Endothelial cell of umbilical vein (primary cell): ENCODE results near the gene BDH1. TPM values are rescaled to one million over a fixed set of nuclear protein-coding genes. Genes with fewer than 3 reads are reported as not detected.

Experiments
- BruUV-seq: library from RNA; stranded (reverse); fragments of 400-500 nt; replicated peaks from 2 replicates; lab custom pipeline; 2021; lab: Mats Ljungman, UMichigan
- CTCF ChIA-PET: fragments of 300-600, 350-600 bp; sonication (Branson Sonifier 250); formaldehyde crosslinking; loops from one replicate; lab custom pipeline; 2021; ENCODE audit warnings: antibody characterized with exemption, inconsistent platforms; lab: Charles Lee
- POLR2A ChIA-PET: fragments of 300-600, 350-600 bp; sonication (Branson Sonifier 250); formaldehyde crosslinking; loops from one replicate; lab custom pipeline; 2021; ENCODE audit warnings: antibody characterized with exemption, inconsistent platforms; lab: Charles Lee
- DNase-seq: peaks from one replicate; pipeline ENCODE4 v3.0.0-alpha.2; 2011; ENCODE audit warnings: low read depth, low spot score
- FAIRE-seq: peaks from 2 replicates; lab custom pipeline; 2011; peaks lifted over from hg19 to GRCh38; lab: Jason Lieb, UNC
- H2AFZ ChIP-seq: 2 replicates; pipeline ENCODE4 v1.6.0; 2012; ENCODE audit warnings: low read depth, low read length, control low read depth, inconsistent platforms
- H3K27ac ChIP-seq: 2 replicates; pipeline ENCODE4 v1.5.1; 2011; ENCODE audit warnings: low read depth, mild to moderate bottlenecking, control low read depth, low read length, moderate library complexity; ENCODE audit not compliant: insufficient read depth
- H3K27me3 ChIP-seq, 2 experiments: 2 replicates each; pipeline versions ENCODE4 v1.6.0 to v1.6.1; 2011; ENCODE audit warnings: low read length in 2 of 2, mixed read lengths in 1 of 2; ENCODE audit not compliant: control insufficient read depth in 2 of 2, insufficient read depth in 2 of 2
- H3K36me3 ChIP-seq, 2 experiments: 2 replicates in 1 of 2; 3 replicates in 1 of 2; pipeline ENCODE4 v1.5.1; 2011; ENCODE audit warnings: low read length in 2 of 2, mild to moderate bottlenecking in 1 of 2, moderate library complexity in 1 of 2; ENCODE audit not compliant: control insufficient read depth in 2 of 2, insufficient read depth in 2 of 2; ENCODE audit errors: extremely low read depth in 1 of 2
- H3K4me1 ChIP-seq: 3 replicates; pipeline ENCODE4 v1.5.1; 2011; ENCODE audit warnings: mild to moderate bottlenecking, low read length; ENCODE audit not compliant: control insufficient read depth, insufficient read depth; ENCODE audit errors: extremely low read depth
- H3K4me2 ChIP-seq: 2 replicates; pipeline ENCODE4 v1.6.1; 2011; ENCODE audit warnings: low read length, control low read depth, mixed read lengths; ENCODE audit not compliant: insufficient read depth
- H3K4me3 ChIP-seq, 3 experiments: fragments of 200-600 bp in 1 of 3; sonication (generic), shearing (Covaris generic) in 1 of 3; replicated peaks in 1 of 3; 2 replicates each; pipeline ENCODE4 v1.5.1; 2011 to 2016; ENCODE audit warnings: control low read depth in 3 of 3, low read length in 3 of 3, mild to moderate bottlenecking in 2 of 3, inconsistent platforms in 1 of 3, low read depth in 1 of 3, moderate library complexity in 1 of 3; ENCODE audit not compliant: insufficient read depth in 1 of 3
- H3K79me2 ChIP-seq: 2 replicates; pipeline ENCODE4 v1.6.0; 2012; ENCODE audit warnings: low read length, inconsistent platforms; ENCODE audit not compliant: control insufficient read depth, insufficient read depth
- H3K9ac ChIP-seq: replicated peaks from 2 replicates; pipeline ENCODE3; 2011; ENCODE audit warnings: low read length, control low read depth; ENCODE audit not compliant: insufficient read depth; ENCODE audit errors: extremely low read depth
- H3K9me1 ChIP-seq: replicated peaks from 3 replicates; pipeline ENCODE4 v1.6.0; 2011; ENCODE audit warnings: mild to moderate bottlenecking, low read length; ENCODE audit not compliant: control insufficient read depth, insufficient read depth; ENCODE audit errors: extremely low read depth
- H3K9me3 ChIP-seq: replicated peaks from 2 replicates; pipeline ENCODE4 v1.5.1; 2012; ENCODE audit warnings: low read length, inconsistent platforms; ENCODE audit not compliant: control insufficient read depth, insufficient read depth
- H4K20me1 ChIP-seq: replicated peaks from 2 replicates; pipeline ENCODE3; 2011; ENCODE audit warnings: mild to moderate bottlenecking, low read length; ENCODE audit not compliant: control insufficient read depth, insufficient read depth; ENCODE audit errors: extremely low read depth
- EZH2 ChIP-seq: IDR thresholded peaks from 2 replicates; pipeline ENCODE4 v1.6.1; 2012; ENCODE audit warnings: borderline replicate concordance, low read depth, mild to moderate bottlenecking, moderate library complexity, low read length, inconsistent platforms; ENCODE audit not compliant: severe bottlenecking
- FOS ChIP-seq: IDR thresholded peaks from 2 replicates; pipeline ENCODE4 v1.6.1; 2011; ENCODE audit warnings: mild to moderate bottlenecking, low read length, moderate library complexity, borderline replicate concordance; ENCODE audit not compliant: insufficient read depth
- GATA2 ChIP-seq: IDR thresholded peaks from 2 replicates; pipeline ENCODE4 v1.7.0; 2011; ENCODE audit warnings: low read depth, mild to moderate bottlenecking, moderate library complexity, mixed read lengths, low read length; ENCODE audit not compliant: insufficient read length, insufficient read depth
- JUN ChIP-seq: IDR thresholded peaks from 2 replicates; pipeline ENCODE4 v1.6.1; 2011; ENCODE audit warnings: borderline replicate concordance, low read depth; ENCODE audit not compliant: insufficient read length, insufficient read depth
- MAX ChIP-seq: IDR thresholded peaks from 2 replicates; pipeline ENCODE4 v1.6.1; 2011; ENCODE audit not compliant: insufficient read depth, insufficient read length
- MYC ChIP-seq: IDR thresholded peaks from one replicate; pipeline ENCODE4 v1.6.1; 2011; ENCODE audit warnings: mild to moderate bottlenecking, low read depth, low read length
- POLR2A ChIP-seq: IDR thresholded peaks from 2 replicates; pipeline ENCODE4 v1.6.1; 2012; ENCODE audit warnings: low read depth, mild to moderate bottlenecking, control low read depth, low read length
- POLR2AphosphoS5 ChIP-seq: IDR thresholded peaks from 2 replicates; pipeline ENCODE4 v1.6.1; 2012; ENCODE audit warnings: low read depth, mild to moderate bottlenecking, control low read depth, low read length, moderate library complexity; ENCODE audit not compliant: insufficient read depth
- dilution Hi-C: fragments of 300-500 bp; cut with MboI; formaldehyde crosslinking; loops from one replicate; pipeline ENCODE4 v1.15.0; 2019; ENCODE audit warnings: low sequenced_read_pairs; ENCODE audit not compliant: extremely low pct_ligation_motif_present
- intact Hi-C: fragments of 100-400 bp; cut with micrococcal nuclease; formaldehyde crosslinking; loops from one replicate; pipeline ENCODE4 v1.10.0; 2022
- polyA plus RNA-seq, 4 experiments: library from polyadenylated mRNA; depleted of rRNA in 3 of 4; stranded (reverse) in 3 of 4; unstranded in 1 of 4; fragments of >200 nt; gene quantifications; 2 replicates each; pipeline versions ENCODE4 v1.2.1 to v1.2.3, GENCODE V29; 2011 to 2012; ENCODE audit warnings: missing spikeins in 1 of 4
- total RNA-seq: library from RNA; stranded (reverse); gene quantifications from 2 replicates; pipeline ENCODE4 v1.2.3, GENCODE V29; 2021
- TF ChIP-seq, protein P1 (sequence below), 2 donors: IDR thresholded peaks; 1 replicate in 1 of 2; 2 replicates in 1 of 2; pipeline ENCODE4 v1.5.1; 2011; ENCODE audit warnings: low read length in 2 of 2, mild to moderate bottlenecking in 2 of 2, moderate library complexity in 2 of 2, control low read depth in 1 of 2, inconsistent platforms in 1 of 2, low read depth in 1 of 2; ENCODE audit not compliant: insufficient read depth in 1 of 2; ENCODE audit errors: extremely low read depth in 1 of 2

BDH1 gene
- total and polyA plus RNA-seq, 2 donors (not counting 3 experiments of a cell fraction or from before 2014, with no cell fraction given), result 6.9 to 12.2 TPM

DNA sequence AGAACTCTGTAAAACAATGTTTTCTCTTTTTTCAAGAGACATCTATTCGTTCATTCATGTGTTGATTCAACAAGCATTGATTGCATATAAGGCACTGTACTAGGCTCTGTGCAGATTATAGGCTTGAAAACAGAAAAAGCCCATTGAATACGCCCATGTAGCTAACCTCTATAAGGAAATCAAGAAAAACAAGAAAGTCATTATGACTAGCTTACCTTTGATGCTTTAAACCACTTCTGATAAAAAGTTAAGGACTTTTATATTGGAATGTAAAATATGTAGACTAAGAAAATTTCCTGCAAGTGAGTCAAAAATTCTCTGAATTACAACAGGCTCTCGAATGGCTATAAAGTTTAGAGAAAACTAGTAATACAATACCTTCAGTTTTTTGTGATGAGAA, 92.5 kb downstream of the BDH1 start:
- Histone ChIP-seq H3K4me2 (no peak overlapping the region), H3K9ac (no peak overlapping the region), H4K20me1 (no peaks in the 10 kb centered on the region), H3K9me1 (no peaks in the 10 kb centered on the region), H3K36me3 (no peaks in the 10 kb centered on the region), H3K4me1 (peaks cover 33% of the 10 kb centered on the region), H3K9me3 (no peaks in the 10 kb centered on the region), H3K79me2 (no peaks in the 10 kb centered on the region), H3K27me3 (no peaks in the 10 kb centered on the region), H3K4me3 (no peak overlapping the region), H2AFZ (no peak overlapping the region), H3K27ac (no peak overlapping the region)
- DNase-seq (no peak), FAIRE-seq (no peak)
- dilution Hi-C loops (no loop called here), intact Hi-C loops (no loop called here)
- ChIA-PET CTCF (interaction anchor here (1.6 kb wide), 1 partner anchor 206 kb away, joined by 4 read pairs; no protein-coding TSS in a partner anchor), POLR2A (no interaction called here)
- BruUV-seq, result no TSS peak
- TF ChIP-seq MYC (no peak), EZH2 (no peak), GATA2 (no peak), JUN (no peak), FOS (peak; percentile 10), MAX (no peak), POLR2AphosphoS5 (no peak), POLR2A (no peak)

DNA sequence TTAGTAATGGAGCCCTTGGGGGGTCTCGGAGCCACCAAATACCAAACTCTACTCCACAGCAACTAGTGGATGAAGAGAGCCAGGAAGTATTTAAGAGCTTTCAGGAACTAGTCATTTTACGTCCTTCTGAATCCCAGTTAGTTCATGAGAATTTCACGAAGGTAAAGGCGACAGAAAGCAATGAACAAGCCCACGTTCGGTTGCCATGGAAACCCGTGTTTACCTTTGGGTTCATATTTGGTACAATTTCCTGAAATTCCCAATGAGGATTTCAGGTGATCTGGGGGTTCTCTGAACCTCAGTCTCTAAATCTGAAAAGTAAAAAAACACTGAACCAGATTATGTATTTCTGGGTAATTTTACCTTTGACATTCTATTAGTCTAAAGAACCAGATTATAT, 93.0 kb downstream of the BDH1 start:
- Histone ChIP-seq H3K4me3 (no peak overlapping the region), H3K9me3 (no peaks in the 10 kb centered on the region), H3K79me2 (no peaks in the 10 kb centered on the region), H3K9ac (no peak overlapping the region), H3K4me1 (peaks cover 33% of the 10 kb centered on the region), H2AFZ (no peak overlapping the region), H3K4me2 (no peak overlapping the region), H3K36me3 (no peaks in the 10 kb centered on the region), H4K20me1 (no peaks in the 10 kb centered on the region), H3K9me1 (no peaks in the 10 kb centered on the region), H3K27me3 (no peaks in the 10 kb centered on the region), H3K27ac (no peak overlapping the region)
- no peak for DNase-seq
- no peak for FAIRE-seq
- no TSS peak for BruUV-seq
- dilution Hi-C loops (no loop called here), intact Hi-C loops (no loop called here)
- CTCF ChIA-PET, result interaction anchor here (1.6 kb wide), 1 partner anchor 206 kb away, joined by 4 read pairs; no protein-coding TSS in a partner anchor
- POLR2A ChIA-PET, result no interaction called here
- TF ChIP-seq POLR2A (no peak), EZH2 (no peak), MYC (no peak), JUN (no peak), FOS (no peak), POLR2AphosphoS5 (no peak), MAX (no peak), GATA2 (no peak)
- TF ChIP-seq, protein P1, sequence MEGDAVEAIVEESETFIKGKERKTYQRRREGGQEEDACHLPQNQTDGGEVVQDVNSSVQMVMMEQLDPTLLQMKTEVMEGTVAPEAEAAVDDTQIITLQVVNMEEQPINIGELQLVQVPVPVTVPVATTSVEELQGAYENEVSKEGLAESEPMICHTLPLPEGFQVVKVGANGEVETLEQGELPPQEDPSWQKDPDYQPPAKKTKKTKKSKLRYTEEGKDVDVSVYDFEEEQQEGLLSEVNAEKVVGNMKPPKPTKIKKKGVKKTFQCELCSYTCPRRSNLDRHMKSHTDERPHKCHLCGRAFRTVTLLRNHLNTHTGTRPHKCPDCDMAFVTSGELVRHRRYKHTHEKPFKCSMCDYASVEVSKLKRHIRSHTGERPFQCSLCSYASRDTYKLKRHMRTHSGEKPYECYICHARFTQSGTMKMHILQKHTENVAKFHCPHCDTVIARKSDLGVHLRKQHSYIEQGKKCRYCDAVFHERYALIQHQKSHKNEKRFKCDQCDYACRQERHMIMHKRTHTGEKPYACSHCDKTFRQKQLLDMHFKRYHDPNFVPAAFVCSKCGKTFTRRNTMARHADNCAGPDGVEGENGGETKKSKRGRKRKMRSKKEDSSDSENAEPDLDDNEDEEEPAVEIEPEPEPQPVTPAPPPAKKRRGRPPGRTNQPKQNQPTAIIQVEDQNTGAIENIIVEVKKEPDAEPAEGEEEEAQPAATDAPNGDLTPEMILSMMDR (IDR thresholded peaks at IDR 0.05; ENCODE audit: extremely low read depth in 1 of 2, insufficient read depth in 1 of 2, low read depth in 1 of 2, low read length in 2 of 2), result no peak
